ENCODE results near the gene KSR1. TPM values are rescaled to one million over a fixed set of nuclear protein-coding genes. Genes with fewer than 3 reads are reported as not detected.
"Not testable (repeated sequence)": the region's sequence is repeated elsewhere in the genome, so short reads cannot be mapped to it uniquely, and the experiment has no call there.

The KSR1 gene
- total RNA-seq, 2 donors from 2014 or later: 33.7 to 46.3 TPM

- H3K27me3 ChIP-seq (ENCODE audit: control insufficient read depth, insufficient read depth, low read length, poor library complexity, severe bottlenecking): peaks cover 5% of the 10 kb centered on the region
- no peak overlapping the region for H3K9ac ChIP-seq (ENCODE audit: extremely low read depth, low read length, poor library complexity, severe bottlenecking)
- no peaks in the 10 kb centered on the region for H3K36me3 ChIP-seq (ENCODE audit: control insufficient read depth, insufficient read depth, low read length)
- Mint-ChIP-seq H3K27ac (no peak overlapping the region), H3K9me3 (no peaks in the 10 kb centered on the region), H3K4me1 (no peaks in the 10 kb centered on the region), H3K4me3 (no peak overlapping the region), H3K27me3 (ENCODE audit: insufficient read depth) (peaks cover 8% of the 10 kb centered on the region), H3K36me3 (ENCODE audit: low read depth) (no peaks in the 10 kb centered on the region)
- TF ChIP-seq, protein P1, sequence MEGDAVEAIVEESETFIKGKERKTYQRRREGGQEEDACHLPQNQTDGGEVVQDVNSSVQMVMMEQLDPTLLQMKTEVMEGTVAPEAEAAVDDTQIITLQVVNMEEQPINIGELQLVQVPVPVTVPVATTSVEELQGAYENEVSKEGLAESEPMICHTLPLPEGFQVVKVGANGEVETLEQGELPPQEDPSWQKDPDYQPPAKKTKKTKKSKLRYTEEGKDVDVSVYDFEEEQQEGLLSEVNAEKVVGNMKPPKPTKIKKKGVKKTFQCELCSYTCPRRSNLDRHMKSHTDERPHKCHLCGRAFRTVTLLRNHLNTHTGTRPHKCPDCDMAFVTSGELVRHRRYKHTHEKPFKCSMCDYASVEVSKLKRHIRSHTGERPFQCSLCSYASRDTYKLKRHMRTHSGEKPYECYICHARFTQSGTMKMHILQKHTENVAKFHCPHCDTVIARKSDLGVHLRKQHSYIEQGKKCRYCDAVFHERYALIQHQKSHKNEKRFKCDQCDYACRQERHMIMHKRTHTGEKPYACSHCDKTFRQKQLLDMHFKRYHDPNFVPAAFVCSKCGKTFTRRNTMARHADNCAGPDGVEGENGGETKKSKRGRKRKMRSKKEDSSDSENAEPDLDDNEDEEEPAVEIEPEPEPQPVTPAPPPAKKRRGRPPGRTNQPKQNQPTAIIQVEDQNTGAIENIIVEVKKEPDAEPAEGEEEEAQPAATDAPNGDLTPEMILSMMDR (conservative IDR thresholded peaks at IDR 0.05): no peak
- no peaks in the 10 kb centered on the region for H3K9me3 ChIP-seq (ENCODE audit: control insufficient read depth, low read length)
- no peaks in the 10 kb centered on the region for H3K4me1 ChIP-seq (ENCODE audit: control insufficient read depth, insufficient read depth, low read length)
- H3K4me3 ChIP-seq (ENCODE audit: low read length): no peak overlapping the region
- WGBS, 2 experiments (ENCODE audit: insufficient coverage in 1 of 2, insufficient read length in 1 of 2): 80 to 92% methylated on average over 5 to 6 of the region's 6 CpGs
- H3K27ac ChIP-seq (ENCODE audit: low read depth, low read length): no peak overlapping the region
- no peak for DNase-seq
These were observed 12.8 kb upstream of the KSR1 start for GRCh38 chr17:27443491-27443890.

- Mint-ChIP-seq H3K4me3 (no peak overlapping the region), H3K36me3 (ENCODE audit: low read depth) (no peaks in the 10 kb centered on the region), H3K4me1 (peaks cover 3% of the 10 kb centered on the region), H3K27ac (no peak overlapping the region), H3K9me3 (no peaks in the 10 kb centered on the region), H3K27me3 (ENCODE audit: insufficient read depth) (peaks cover 10% of the 10 kb centered on the region)
- H3K4me1 ChIP-seq (ENCODE audit: control insufficient read depth, insufficient read depth, low read length): no peaks in the 10 kb centered on the region
- no peak overlapping the region for H3K27ac ChIP-seq (ENCODE audit: low read depth, low read length)
- H3K36me3 ChIP-seq (ENCODE audit: control insufficient read depth, insufficient read depth, low read length): no peaks in the 10 kb centered on the region
- H3K9me3 ChIP-seq (ENCODE audit: control insufficient read depth, low read length): no peaks in the 10 kb centered on the region
- H3K9ac ChIP-seq (ENCODE audit: extremely low read depth, low read length, poor library complexity, severe bottlenecking): no peak overlapping the region
- peaks cover 5% of the 10 kb centered on the region for H3K27me3 ChIP-seq (ENCODE audit: control insufficient read depth, insufficient read depth, low read length, poor library complexity, severe bottlenecking)
- DNase-seq: no peak
- TF ChIP-seq, protein P1 (conservative IDR thresholded peaks at IDR 0.05): no peak
- H3K4me3 ChIP-seq (ENCODE audit: low read length): no peak overlapping the region
- 93 to 100% methylated on average over 2 to 7 of the region's 8 CpGs for WGBS, 2 experiments (ENCODE audit: insufficient coverage in 1 of 2, insufficient read length in 1 of 2)
These were observed 10.3 kb upstream of the KSR1 start for GRCh38 chr17:27445971-27446370.

- DNase-seq: no peak
- Mint-ChIP-seq H3K4me3 (no peak overlapping the region), H3K4me1 (peaks cover 3% of the 10 kb centered on the region), H3K27ac (no peak overlapping the region), H3K9me3 (no peaks in the 10 kb centered on the region), H3K36me3 (ENCODE audit: low read depth) (no peaks in the 10 kb centered on the region), H3K27me3 (ENCODE audit: insufficient read depth) (peaks cover 10% of the 10 kb centered on the region)
- TF ChIP-seq, protein P1 (conservative IDR thresholded peaks at IDR 0.05): no peak
- H3K27ac ChIP-seq (ENCODE audit: low read depth, low read length): no peak overlapping the region
- no peaks in the 10 kb centered on the region for H3K9me3 ChIP-seq (ENCODE audit: control insufficient read depth, low read length)
- no peaks in the 10 kb centered on the region for H3K4me1 ChIP-seq (ENCODE audit: control insufficient read depth, insufficient read depth, low read length)
- H3K4me3 ChIP-seq (ENCODE audit: low read length): no peak overlapping the region
- no peaks in the 10 kb centered on the region for H3K36me3 ChIP-seq (ENCODE audit: control insufficient read depth, insufficient read depth, low read length)
- peaks cover 5% of the 10 kb centered on the region for H3K27me3 ChIP-seq (ENCODE audit: control insufficient read depth, insufficient read depth, low read length, poor library complexity, severe bottlenecking)
- no peak overlapping the region for H3K9ac ChIP-seq (ENCODE audit: extremely low read depth, low read length, poor library complexity, severe bottlenecking)
- 93 to 100% methylated on average over 3 to 5 of the region's 6 CpGs for WGBS, 2 experiments (ENCODE audit: insufficient coverage in 1 of 2, insufficient read length in 1 of 2)
These were observed 9.5 kb upstream of the KSR1 start for GRCh38 chr17:27446569-27447301.

GRCh38 chr17:27448534-27448933 lies 7.7 kb upstream of the KSR1 start:
- not testable (repeated sequence) for H3K4me3 Mint-ChIP-seq; H3K27ac ChIP-seq (ENCODE audit: low read depth, low read length); H3K27me3 ChIP-seq (ENCODE audit: control insufficient read depth, insufficient read depth, low read length, poor library complexity, severe bottlenecking); H3K9ac ChIP-seq (ENCODE audit: extremely low read depth, low read length, poor library complexity, severe bottlenecking); H3K9me3 ChIP-seq (ENCODE audit: control insufficient read depth, low read length); H3K4me1 ChIP-seq (ENCODE audit: control insufficient read depth, insufficient read depth, low read length); H3K36me3 Mint-ChIP-seq (ENCODE audit: low read depth); DNase-seq; H3K9me3 Mint-ChIP-seq; H3K27ac Mint-ChIP-seq; H3K4me1 Mint-ChIP-seq; H3K4me3 ChIP-seq (ENCODE audit: low read length); H3K36me3 ChIP-seq (ENCODE audit: control insufficient read depth, insufficient read depth, low read length)
- H3K27me3 Mint-ChIP-seq (ENCODE audit: insufficient read depth): peaks cover 16% of the 10 kb centered on the region
- 90 to 96% methylated on average over 5 to 6 of the region's 6 CpGs for WGBS, 2 experiments (ENCODE audit: insufficient coverage in 1 of 2, insufficient read length in 1 of 2)
